ENCODE results near the gene CTCFL. TPM values are rescaled to one million over a fixed set of nuclear protein-coding genes. Genes with fewer than 3 reads are reported as not detected.

Gene CTCFL
- total RNA-seq, 3 donors from 2014 or later (not counting 1 experiment from before 2014, with no cell fraction given) = not detected

- no peak for ATAC-seq
Observed at GRCh38 chr20:57505979-57506378, 19.0 kb downstream of the CTCFL start.

GRCh38 chr20:57504411-57504810 is 20.5 kb downstream of the CTCFL start:
- Histone ChIP-seq H3K4me1 (ENCODE audit: control insufficient read depth, insufficient read depth, low read length) (peaks cover 13% of the 10 kb centered on the region), H3K27ac (ENCODE audit: low read length) (no peak overlapping the region), H3K36me3 (ENCODE audit: control insufficient read depth, insufficient read depth, low read length) (no peaks in the 10 kb centered on the region), H3K27me3 (ENCODE audit: control insufficient read depth, insufficient read depth, low read length) (no peaks in the 10 kb centered on the region), H3K4me3 (ENCODE audit: low read length) (no peak overlapping the region), H3K9me3 (ENCODE audit: control insufficient read depth, insufficient read depth, low read length) (no peaks in the 10 kb centered on the region)
- no peaks in the 10 kb centered on the region for H3K36me3 Mint-ChIP-seq
- H3K27ac Mint-ChIP-seq = no peak overlapping the region
- no peak for TF ChIP-seq CTCF (IDR thresholded peaks at IDR 0.05)
- intact Hi-C loops (cut with micrococcal nuclease) = no loop called here
- no peaks in the 10 kb centered on the region for H3K4me1 Mint-ChIP-seq
- no peak overlapping the region for H3K4me3 Mint-ChIP-seq
- DNase-seq (no peak), ATAC-seq (no peak)
- no peaks in the 10 kb centered on the region for H3K9me3 Mint-ChIP-seq
- peaks cover 24 to 55% of the 10 kb centered on the region in 2 donors for H3K27me3 Mint-ChIP-seq (ENCODE audit: low read depth in 2 of 2)
- 79% methylated on average over 6 of the region's 6 CpGs for WGBS (ENCODE audit: insufficient coverage)

More at GRCh38 chr20:57505979-57506378, 19.0 kb downstream of the CTCFL start:
- Mint-ChIP-seq H3K9me3 (no peaks in the 10 kb centered on the region), H3K36me3 (no peaks in the 10 kb centered on the region), H3K4me3 (no peak overlapping the region), H3K27me3 (ENCODE audit: low read depth in 2 of 2) (peaks cover 31 to 54% of the 10 kb centered on the region in 2 donors), H3K4me1 (no peaks in the 10 kb centered on the region), H3K27ac (no peak overlapping the region)
- WGBS (ENCODE audit: insufficient coverage) = 84% methylated on average over 6 of the region's 6 CpGs
- Histone ChIP-seq H3K4me1 (ENCODE audit: control insufficient read depth, insufficient read depth, low read length) (peaks cover 13% of the 10 kb centered on the region), H3K9me3 (ENCODE audit: control insufficient read depth, insufficient read depth, low read length) (no peaks in the 10 kb centered on the region), H3K27ac (ENCODE audit: low read length) (no peak overlapping the region), H3K4me3 (ENCODE audit: low read length) (no peak overlapping the region), H3K36me3 (ENCODE audit: control insufficient read depth, insufficient read depth, low read length) (no peaks in the 10 kb centered on the region), H3K27me3 (ENCODE audit: control insufficient read depth, insufficient read depth, low read length) (no peaks in the 10 kb centered on the region)
- no peak for DNase-seq
- intact Hi-C loops (cut with micrococcal nuclease) = no loop called here
- TF ChIP-seq CTCF (IDR thresholded peaks at IDR 0.05) = no peak

DNA sequence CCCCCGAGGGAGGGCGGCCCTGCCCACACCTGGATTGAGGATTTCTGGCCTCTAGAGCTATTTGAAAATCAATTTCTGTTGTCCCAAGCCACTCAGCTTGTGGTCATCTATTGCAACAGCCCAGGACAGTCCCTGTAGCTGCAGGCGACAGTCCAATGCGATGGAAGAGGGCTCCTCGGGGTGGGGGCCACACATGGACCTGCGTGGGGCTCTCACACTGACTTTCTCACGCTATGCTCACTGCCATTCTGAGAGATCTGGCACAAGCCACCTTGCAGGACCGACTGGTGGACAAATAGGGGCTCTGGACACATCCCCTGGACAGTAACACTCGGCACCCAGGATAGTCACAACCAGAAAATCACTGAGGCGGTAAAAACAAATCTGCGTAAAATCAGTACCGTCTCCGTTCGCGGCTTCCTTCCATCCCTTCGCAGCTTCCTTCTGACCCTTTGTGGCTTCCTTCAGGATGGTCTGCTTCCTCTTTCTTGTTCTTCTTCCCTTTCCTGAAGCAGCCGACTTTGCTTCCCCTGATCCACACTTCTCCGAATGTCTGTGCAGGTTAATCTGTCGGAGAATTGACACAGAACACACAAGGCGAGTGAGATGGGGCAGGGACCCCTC is 21.8 kb downstream of the CTCFL start:
- Mint-ChIP-seq H3K4me3 (no peak overlapping the region), H3K36me3 (no peaks in the 10 kb centered on the region), H3K9me3 (no peaks in the 10 kb centered on the region), H3K27ac (no peak overlapping the region), H3K4me1 (peaks cover 6% of the 10 kb centered on the region in 2 donors), H3K27me3 (ENCODE audit: low read depth in 2 of 2) (peaks cover 20 to 53% of the 10 kb centered on the region in 2 donors)
- intact Hi-C loops (cut with micrococcal nuclease) = no loop called here
- ATAC-seq (no peak), DNase-seq (no peak)
- no peak for TF ChIP-seq CTCF (IDR thresholded peaks at IDR 0.05)
- H3K4me1 ChIP-seq (ENCODE audit: control insufficient read depth, insufficient read depth, low read length) = peaks cover 20% of the 10 kb centered on the region
- no peak overlapping the region for H3K4me3 ChIP-seq (ENCODE audit: low read length)
- H3K36me3 ChIP-seq (ENCODE audit: control insufficient read depth, insufficient read depth, low read length) = no peaks in the 10 kb centered on the region
- peaks cover 3% of the 10 kb centered on the region for H3K27me3 ChIP-seq (ENCODE audit: control insufficient read depth, insufficient read depth, low read length)
- 30% methylated on average over 20 of the region's 20 CpGs for WGBS (ENCODE audit: insufficient coverage)
- H3K27ac ChIP-seq (ENCODE audit: low read length) = no peak overlapping the region
- no peaks in the 10 kb centered on the region for H3K9me3 ChIP-seq (ENCODE audit: control insufficient read depth, insufficient read depth, low read length)

DNA sequence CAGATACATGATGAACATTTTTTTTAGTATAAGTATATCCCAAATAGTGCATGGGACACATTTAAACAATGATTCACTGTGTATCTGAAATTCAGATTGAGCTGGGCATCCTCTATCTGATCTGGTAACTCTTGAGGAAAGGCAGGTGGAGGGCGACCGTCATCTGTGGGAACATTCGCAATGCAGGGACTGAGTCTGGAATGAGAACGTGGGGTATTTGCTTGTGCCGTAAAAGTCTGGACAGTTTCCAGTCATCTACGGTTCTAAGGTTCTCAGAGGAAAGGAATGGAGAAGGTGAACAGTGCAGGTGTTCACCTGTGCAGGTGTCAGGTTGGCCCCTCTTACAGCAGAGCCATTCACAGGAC is 22.6 kb downstream of the CTCFL start:
- H3K9me3 ChIP-seq (ENCODE audit: control insufficient read depth, insufficient read depth, low read length) = no peaks in the 10 kb centered on the region
- no peak overlapping the region for H3K27ac Mint-ChIP-seq
- H3K4me3 Mint-ChIP-seq = no peak overlapping the region
- no peak for DNase-seq
- no peak for TF ChIP-seq CTCF (IDR thresholded peaks at IDR 0.05)
- H3K4me3 ChIP-seq (ENCODE audit: low read length) = no peak overlapping the region
- no peaks in the 10 kb centered on the region for H3K36me3 ChIP-seq (ENCODE audit: control insufficient read depth, insufficient read depth, low read length)
- intact Hi-C loops (cut with micrococcal nuclease) = no loop called here
- H3K4me1 Mint-ChIP-seq = peaks cover 6% of the 10 kb centered on the region in 2 donors
- H3K27me3 Mint-ChIP-seq (ENCODE audit: low read depth in 2 of 2) = peaks cover 21 to 57% of the 10 kb centered on the region in 2 donors
- WGBS (ENCODE audit: insufficient coverage) = 87% methylated on average over 6 of the region's 6 CpGs
- ATAC-seq = no peak
- peaks cover 20% of the 10 kb centered on the region for H3K4me1 ChIP-seq (ENCODE audit: control insufficient read depth, insufficient read depth, low read length)
- peaks cover 9% of the 10 kb centered on the region for H3K27me3 ChIP-seq (ENCODE audit: control insufficient read depth, insufficient read depth, low read length)
- no peaks in the 10 kb centered on the region for H3K9me3 Mint-ChIP-seq
- no peak overlapping the region for H3K27ac ChIP-seq (ENCODE audit: low read length)
- no peaks in the 10 kb centered on the region for H3K36me3 Mint-ChIP-seq

Measured in natural killer cell (primary cell).